ENCODE measurements around the gene NONO.

GRCh38 chrX:71304561-71304960, 21.1 kb downstream of the NONO start:
- TF ChIP-seq EZH2 (IDR thresholded peaks at IDR 0.05; ENCODE audit: low read length), result no peak
- TF ChIP-seq, protein P1, sequence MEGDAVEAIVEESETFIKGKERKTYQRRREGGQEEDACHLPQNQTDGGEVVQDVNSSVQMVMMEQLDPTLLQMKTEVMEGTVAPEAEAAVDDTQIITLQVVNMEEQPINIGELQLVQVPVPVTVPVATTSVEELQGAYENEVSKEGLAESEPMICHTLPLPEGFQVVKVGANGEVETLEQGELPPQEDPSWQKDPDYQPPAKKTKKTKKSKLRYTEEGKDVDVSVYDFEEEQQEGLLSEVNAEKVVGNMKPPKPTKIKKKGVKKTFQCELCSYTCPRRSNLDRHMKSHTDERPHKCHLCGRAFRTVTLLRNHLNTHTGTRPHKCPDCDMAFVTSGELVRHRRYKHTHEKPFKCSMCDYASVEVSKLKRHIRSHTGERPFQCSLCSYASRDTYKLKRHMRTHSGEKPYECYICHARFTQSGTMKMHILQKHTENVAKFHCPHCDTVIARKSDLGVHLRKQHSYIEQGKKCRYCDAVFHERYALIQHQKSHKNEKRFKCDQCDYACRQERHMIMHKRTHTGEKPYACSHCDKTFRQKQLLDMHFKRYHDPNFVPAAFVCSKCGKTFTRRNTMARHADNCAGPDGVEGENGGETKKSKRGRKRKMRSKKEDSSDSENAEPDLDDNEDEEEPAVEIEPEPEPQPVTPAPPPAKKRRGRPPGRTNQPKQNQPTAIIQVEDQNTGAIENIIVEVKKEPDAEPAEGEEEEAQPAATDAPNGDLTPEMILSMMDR (optimal IDR thresholded peaks at IDR 0.05 in 1 of 3, IDR thresholded peaks at IDR 0.05 in 1 of 3, conservative IDR thresholded peaks at IDR 0.05 in 1 of 3; ENCODE audit: extremely low read depth in 1 of 3, insufficient read depth in 2 of 3, low read length in 3 of 3), result no peak

Data from keratinocyte (primary cell).